GM13976 (cell line): ENCODE results near the gene MYO19.
"Not testable (repeated sequence)": the region's sequence is repeated elsewhere in the genome, so short reads cannot be mapped to it uniquely, and the experiment has no call there.

ENCODE experiments used
- DNase-seq: peaks from one replicate; pipeline ENCODE4 v3.0.0; 2012; ENCODE audit warnings: low spot score
- in situ Hi-C: fragments of 300-500 bp; cut with MboI; formaldehyde crosslinking; loops from one replicate; pipeline ENCODE4 v1.12.0; 2022; ENCODE audit warnings: low sequenced_read_pairs, mixed read lengths, inconsistent platforms; ENCODE audit not compliant: unreplicated experiment
- TF ChIP-seq, protein P1 (sequence below): IDR thresholded peaks from 2 replicates; pipeline ENCODE4 v1.5.1; 2012; ENCODE audit warnings: borderline replicate concordance, mild to moderate bottlenecking; ENCODE audit not compliant: insufficient read depth; ENCODE audit errors: extremely low read depth, missing control alignments, control extremely low read depth

The MYO19 gene

GRCh38 chr17:36495076-36495578 lies 39.5 kb downstream of the MYO19 start:
- no peak for DNase-seq
- in situ Hi-C loops = loop anchor here (25.0 kb wide), 1 partner anchor 533 kb away; no protein-coding TSS in a partner anchor

DNA sequence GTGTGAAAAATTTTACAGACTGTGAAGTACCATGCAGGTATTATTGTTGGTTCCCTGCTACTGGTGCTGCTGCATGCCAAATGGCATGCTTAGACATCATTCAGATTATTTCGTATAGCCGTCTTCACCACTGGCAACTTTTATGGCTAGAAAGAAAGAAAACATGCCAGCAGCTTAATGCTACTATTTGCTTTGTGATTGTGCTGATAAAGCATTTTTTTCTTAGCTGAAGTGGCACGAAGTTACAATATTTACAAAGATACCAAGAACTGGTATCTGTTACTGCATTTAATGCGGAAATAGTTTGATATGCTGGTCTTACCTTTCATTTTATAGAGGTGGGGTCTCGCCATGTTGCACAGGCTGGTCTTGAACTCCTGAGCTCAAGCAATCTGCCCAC lies 40.0 kb downstream of the MYO19 start:
- DNase-seq = no peak
- in situ Hi-C loops = loop anchor here (25.0 kb wide), 1 partner anchor 532 kb away; no protein-coding TSS in a partner anchor
- TF ChIP-seq, protein P1, sequence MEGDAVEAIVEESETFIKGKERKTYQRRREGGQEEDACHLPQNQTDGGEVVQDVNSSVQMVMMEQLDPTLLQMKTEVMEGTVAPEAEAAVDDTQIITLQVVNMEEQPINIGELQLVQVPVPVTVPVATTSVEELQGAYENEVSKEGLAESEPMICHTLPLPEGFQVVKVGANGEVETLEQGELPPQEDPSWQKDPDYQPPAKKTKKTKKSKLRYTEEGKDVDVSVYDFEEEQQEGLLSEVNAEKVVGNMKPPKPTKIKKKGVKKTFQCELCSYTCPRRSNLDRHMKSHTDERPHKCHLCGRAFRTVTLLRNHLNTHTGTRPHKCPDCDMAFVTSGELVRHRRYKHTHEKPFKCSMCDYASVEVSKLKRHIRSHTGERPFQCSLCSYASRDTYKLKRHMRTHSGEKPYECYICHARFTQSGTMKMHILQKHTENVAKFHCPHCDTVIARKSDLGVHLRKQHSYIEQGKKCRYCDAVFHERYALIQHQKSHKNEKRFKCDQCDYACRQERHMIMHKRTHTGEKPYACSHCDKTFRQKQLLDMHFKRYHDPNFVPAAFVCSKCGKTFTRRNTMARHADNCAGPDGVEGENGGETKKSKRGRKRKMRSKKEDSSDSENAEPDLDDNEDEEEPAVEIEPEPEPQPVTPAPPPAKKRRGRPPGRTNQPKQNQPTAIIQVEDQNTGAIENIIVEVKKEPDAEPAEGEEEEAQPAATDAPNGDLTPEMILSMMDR = no peak

More at GRCh38 chr17:36495076-36495578, 39.5 kb downstream of the MYO19 start:
- TF ChIP-seq, protein P1 = no peak

DNA sequence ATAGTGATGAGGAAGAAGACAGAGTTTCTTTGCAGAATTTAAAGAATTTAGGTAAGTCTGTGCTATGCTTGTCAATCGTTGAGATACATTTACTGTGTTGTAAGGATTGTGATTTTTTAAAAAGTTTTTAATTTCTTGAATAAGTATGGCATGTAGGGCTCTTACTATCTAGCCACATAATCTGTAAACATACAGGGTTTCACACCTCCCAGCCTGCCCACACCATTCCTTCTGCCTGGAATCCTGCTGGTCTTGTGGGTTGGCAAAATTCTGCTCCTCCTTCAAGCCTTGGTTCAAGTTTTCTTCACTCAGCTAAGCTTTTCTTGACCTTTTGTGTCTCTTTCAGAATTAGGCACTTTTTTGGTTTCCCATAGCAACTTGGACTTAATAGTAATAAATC lies 40.7 kb downstream of the MYO19 start:
- no peak for DNase-seq
- TF ChIP-seq, protein P1 = no peak
- in situ Hi-C loops = loop anchor here (25.0 kb wide), 1 partner anchor 532 kb away; no protein-coding TSS in a partner anchor

GRCh38 chr17:36486204-36487194 lies 48.2 kb downstream of the MYO19 start, which contains the start of gene ZNHIT3:
TSS of gene ZNHIT3 (plus strand) at chr17:36486681. CDS start at chr17:36486700, 19 bp downstream.
- TF ChIP-seq, protein P1 = no peak
- peak; percentile 96 for DNase-seq
- in situ Hi-C loops = loop anchor here (25.0 kb wide), 1 partner anchor 524 kb away; no protein-coding TSS in a partner anchor

DNA sequence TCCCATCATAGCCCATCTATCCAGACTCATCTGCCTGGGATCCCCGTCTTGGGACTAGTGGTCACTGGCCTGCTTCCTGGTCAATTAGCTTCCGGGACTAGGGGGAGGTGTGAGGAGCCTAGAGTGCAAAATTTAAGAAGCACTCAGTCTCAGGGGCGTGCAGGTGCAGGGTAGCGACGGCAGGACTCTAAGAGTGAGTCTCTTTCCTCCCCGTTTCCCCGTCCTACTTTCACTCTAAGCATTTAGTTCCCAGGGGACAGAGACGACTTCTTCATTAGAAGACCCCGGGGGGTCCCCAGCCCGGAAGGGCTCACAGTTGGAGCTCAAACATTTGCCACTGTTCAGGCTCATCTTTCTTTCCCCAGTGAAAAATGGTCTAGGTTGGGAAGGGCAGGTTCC lies 48.9 kb downstream of the MYO19 start:
- TF ChIP-seq, protein P1 = no peak
- in situ Hi-C loops = loop anchor here (25.0 kb wide), 1 partner anchor 524 kb away; no protein-coding TSS in a partner anchor
- peak; percentile 60 for DNase-seq

DNA sequence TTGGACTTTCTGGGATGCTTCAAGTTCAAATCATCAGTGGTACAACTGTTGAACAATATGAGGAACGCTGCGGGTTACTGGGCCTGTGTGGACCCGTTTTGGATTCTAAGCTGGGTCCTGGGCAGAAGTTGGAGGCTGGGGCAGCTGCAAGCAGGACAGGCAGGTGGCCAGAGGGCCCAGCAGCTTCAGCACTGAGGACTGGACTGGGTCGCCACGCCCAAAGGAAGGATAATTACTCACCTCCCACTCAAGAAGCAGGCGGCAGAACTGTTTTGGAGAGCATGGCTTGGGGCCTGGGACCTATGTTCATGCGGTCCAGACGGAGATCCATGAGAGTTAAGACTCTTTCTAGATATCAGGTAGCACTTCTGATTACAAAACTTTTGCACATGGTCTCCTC lies 49.6 kb downstream of the MYO19 start:
- no peak for DNase-seq
- TF ChIP-seq, protein P1 = no peak
- in situ Hi-C loops = loop anchor here (25.0 kb wide), 1 partner anchor 523 kb away; no protein-coding TSS in a partner anchor

- not testable (repeated sequence) for DNase-seq
- in situ Hi-C loops = loop anchor here (25.0 kb wide), 1 partner anchor 522 kb away; no protein-coding TSS in a partner anchor
Measured at GRCh38 chr17:36484021-36484420, 50.6 kb downstream of the MYO19 start.
